Uterus (tissue), 2 donors: ENCODE results near the gene PSAPL1.

ENCODE experiments used
- CTCF ChIP-seq, 4 experiments: fragments of 200-600 bp in 2 of 4; fragments of 450-650 bp in 2 of 4; sonication (generic) in 2 of 4; IDR thresholded peaks; one replicate each; pipeline ENCODE4 v1.5.1; 2016 to 2019; ENCODE audit warnings: antibody characterized with exemption in 4 of 4, mild to moderate bottlenecking in 2 of 4, moderate library complexity in 1 of 4
- POLR2A ChIP-seq, 2 donors: fragments of 450-650 bp; IDR thresholded peaks; one replicate each; pipeline ENCODE4 v1.6.1; 2016; ENCODE audit warnings: antibody characterized with exemption in 2 of 2, mild to moderate bottlenecking in 1 of 2, moderate library complexity in 1 of 2

- TF ChIP-seq POLR2A (IDR thresholded peaks at IDR 0.05) (no peak), CTCF (IDR thresholded peaks at IDR 0.05) (no peak)
Observed at GRCh38 chr4:7384003-7384928, 50.5 kb downstream of the PSAPL1 start.
